IPS-20b (cell line): Measurements from ENCODE around the gene CCDC88A.
"Not testable (repeated sequence)": the region's sequence is repeated elsewhere in the genome, so short reads cannot be mapped to it uniquely, and the experiment has no call there.

Source experiments
- H3K27ac ChIP-seq: one replicate; pipeline ENCODE4 v1.5.1; 2013; ENCODE audit warnings: low read length
- H3K27me3 ChIP-seq: 2 replicates; pipeline ENCODE4 v1.6.1; 2013; ENCODE audit warnings: mild to moderate bottlenecking, low read length, inconsistent platforms; ENCODE audit not compliant: insufficient read depth
- H3K36me3 ChIP-seq: 2 replicates; pipeline ENCODE4 v1.6.1; 2013; ENCODE audit warnings: low read depth, mild to moderate bottlenecking, inconsistent platforms, low read length, moderate library complexity; ENCODE audit not compliant: insufficient read depth
- H3K4me1 ChIP-seq: 2 replicates; pipeline ENCODE4 v1.6.1; 2013; ENCODE audit warnings: mild to moderate bottlenecking, control low read depth, inconsistent platforms, low read length, moderate library complexity; ENCODE audit not compliant: insufficient read depth
- H3K4me3 ChIP-seq: 2 replicates; pipeline ENCODE4 v1.5.1; 2013; ENCODE audit warnings: mild to moderate bottlenecking, low read length, inconsistent platforms
- H3K9ac ChIP-seq: 2 replicates; pipeline ENCODE4 v1.6.1; 2013; ENCODE audit warnings: low read depth, mild to moderate bottlenecking, inconsistent platforms, low read length, moderate library complexity
- H3K9me3 ChIP-seq: 2 replicates; pipeline ENCODE4 v1.6.1; 2013; ENCODE audit warnings: mild to moderate bottlenecking, low read depth, low read length, inconsistent platforms; ENCODE audit not compliant: insufficient read depth

The CCDC88A gene

GRCh38 chr2:55419679-55420438 is at the start of gene CCDC88A:
CCDC88A (minus strand) TSS chr2:55419856; CDS start chr2:55419079, 777 bp downstream.
- peak within 1 kb of the TSS; percentile 83 for H3K4me3 ChIP-seq
- H3K27ac ChIP-seq = peak within 1 kb of the TSS; percentile 57
- H3K27me3 ChIP-seq = no peaks in the 10 kb centered on the region
- H3K9ac ChIP-seq = peak within 1 kb of the TSS; percentile 86
- 0 out of 2 replicates have a peak, but pooled peaks cover 3% of the 10 kb centered on the region for H3K4me1 ChIP-seq
- peaks cover 8% of the 10 kb centered on the region; the same call in 1 of the 2 replicates for H3K36me3 ChIP-seq
- H3K9me3 ChIP-seq = no peaks in the 10 kb centered on the region

- Histone ChIP-seq H3K36me3 (no peaks in the 10 kb centered on the region), H3K27me3 (no peaks in the 10 kb centered on the region), H3K9me3 (peaks cover 11% of the 10 kb centered on the region), H3K27ac (no peak overlapping the region), H3K4me1 (no peaks in the 10 kb centered on the region), H3K4me3 (no peak overlapping the region), H3K9ac (no peak overlapping the region)
Measured at GRCh38 chr2:55461679-55462078, 42.0 kb upstream of the CCDC88A start.

- Histone ChIP-seq H3K27me3 (no peaks in the 10 kb centered on the region), H3K4me1 (no peaks in the 10 kb centered on the region), H3K4me3 (no peak overlapping the region), H3K27ac (no peak overlapping the region), H3K9ac (no peak overlapping the region), H3K9me3 (peaks cover 11% of the 10 kb centered on the region), H3K36me3 (no peaks in the 10 kb centered on the region)
Measured at GRCh38 chr2:55460562-55460961, 40.9 kb upstream of the CCDC88A start.

- Histone ChIP-seq H3K36me3 (no peaks in the 10 kb centered on the region), H3K27ac (no peak overlapping the region), H3K4me3 (no peak overlapping the region)
Measured at GRCh38 chr2:55459714-55460274, 40.1 kb upstream of the CCDC88A start.

GRCh38 chr2:55459279-55459678 is 39.6 kb upstream of the CCDC88A start:
- H3K27ac ChIP-seq = no peak overlapping the region
- H3K4me3 ChIP-seq = no peak overlapping the region
- no peaks in the 10 kb centered on the region for H3K36me3 ChIP-seq
- peaks cover 11% of the 10 kb centered on the region for H3K9me3 ChIP-seq
- no peaks in the 10 kb centered on the region for H3K4me1 ChIP-seq
- H3K9ac ChIP-seq = no peak overlapping the region
- no peaks in the 10 kb centered on the region for H3K27me3 ChIP-seq

More at GRCh38 chr2:55459714-55460274, 40.1 kb upstream of the CCDC88A start:
- H3K4me1 ChIP-seq = no peaks in the 10 kb centered on the region
- peaks cover 11% of the 10 kb centered on the region for H3K9me3 ChIP-seq
- no peaks in the 10 kb centered on the region for H3K27me3 ChIP-seq
- H3K9ac ChIP-seq = no peak overlapping the region

DNA sequence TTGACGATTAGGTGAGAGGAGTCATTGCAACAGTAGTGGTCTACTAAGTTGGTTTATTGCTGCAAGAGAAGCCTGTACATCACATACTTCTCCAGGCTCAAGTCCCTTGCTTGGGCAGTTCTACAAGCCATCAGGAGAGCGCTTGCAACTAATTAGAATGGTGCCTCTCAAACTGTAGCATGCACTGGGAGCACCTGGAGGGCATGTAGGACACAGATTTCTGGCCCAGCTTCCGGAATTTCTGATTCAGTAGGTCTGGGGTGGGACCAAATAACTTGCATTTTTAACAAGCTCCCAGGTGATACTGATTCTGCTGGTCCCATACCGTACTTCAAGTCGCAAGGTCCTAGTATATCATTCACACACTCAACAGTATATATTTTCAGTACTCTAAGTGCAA is 34.5 kb upstream of the CCDC88A start:
- no peaks in the 10 kb centered on the region for H3K27me3 ChIP-seq
- no peak overlapping the region for H3K27ac ChIP-seq
- no peaks in the 10 kb centered on the region for H3K4me1 ChIP-seq
- no peaks in the 10 kb centered on the region for H3K36me3 ChIP-seq
- no peak overlapping the region for H3K9ac ChIP-seq
- H3K9me3 ChIP-seq = no peaks in the 10 kb centered on the region
- H3K4me3 ChIP-seq = no peak overlapping the region

GRCh38 chr2:55452879-55453278 is 33.2 kb upstream of the CCDC88A start:
- H3K4me1 ChIP-seq = no peaks in the 10 kb centered on the region
- no peak overlapping the region for H3K9ac ChIP-seq
- H3K27me3 ChIP-seq = no peaks in the 10 kb centered on the region
- no peak overlapping the region for H3K27ac ChIP-seq
- no peaks in the 10 kb centered on the region for H3K9me3 ChIP-seq
- H3K36me3 ChIP-seq = no peaks in the 10 kb centered on the region
- no peak overlapping the region for H3K4me3 ChIP-seq

- Histone ChIP-seq H3K36me3 (no peaks in the 10 kb centered on the region), H3K9me3 (no peaks in the 10 kb centered on the region), H3K4me1 (no peaks in the 10 kb centered on the region), H3K9ac (no peak overlapping the region), H3K27ac (no peak overlapping the region), H3K4me3 (no peak overlapping the region), H3K27me3 (no peaks in the 10 kb centered on the region)
Measured at GRCh38 chr2:55451699-55452098, 32.0 kb upstream of the CCDC88A start.

- H3K9ac ChIP-seq, H3K4me3 ChIP-seq, H3K9me3 ChIP-seq, H3K27me3 ChIP-seq, H3K36me3 ChIP-seq, H3K27ac ChIP-seq, H3K4me1 ChIP-seq: not testable (repeated sequence)
Measured at GRCh38 chr2:55450014-55450413, 30.4 kb upstream of the CCDC88A start.

DNA sequence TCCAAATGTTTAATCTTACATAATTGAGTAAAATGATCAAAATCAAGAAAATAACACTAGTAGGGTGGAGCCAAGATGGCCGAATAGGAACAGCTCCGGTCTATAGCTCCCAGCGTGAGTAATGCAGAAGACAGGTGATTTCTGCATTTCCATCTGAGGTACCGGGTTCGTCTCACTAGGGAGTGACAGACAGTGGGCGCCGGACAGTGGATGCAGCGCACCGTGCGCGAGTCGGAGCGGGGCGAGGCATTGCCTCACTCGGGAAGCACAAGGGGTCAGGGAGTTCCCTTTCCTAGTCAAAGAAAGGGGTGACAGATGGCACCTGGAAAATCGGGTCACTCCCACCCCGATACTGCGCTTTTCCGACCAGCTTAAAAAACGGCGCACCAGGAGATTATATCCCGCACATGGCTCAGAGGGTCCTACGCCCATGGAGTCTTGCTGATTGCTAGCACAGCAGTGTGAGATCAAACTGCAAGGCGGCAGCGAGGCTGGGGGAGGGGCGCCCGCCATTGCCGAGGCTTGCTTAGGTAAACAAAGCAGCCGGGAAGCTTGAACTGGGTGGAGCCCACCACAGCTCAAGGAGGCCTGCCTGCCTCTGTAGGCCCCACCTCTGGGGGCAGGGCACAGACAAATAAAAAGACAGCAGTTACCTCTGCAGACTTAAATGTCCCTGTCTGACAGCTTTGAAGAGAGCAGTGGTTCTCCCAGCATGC is 22.5 kb upstream of the CCDC88A start:
- H3K9ac ChIP-seq, H3K4me1 ChIP-seq, H3K36me3 ChIP-seq, H3K27me3 ChIP-seq, H3K27ac ChIP-seq, H3K4me3 ChIP-seq: not testable (repeated sequence)
- H3K9me3 ChIP-seq = peaks cover 13% of the 10 kb centered on the region

DNA sequence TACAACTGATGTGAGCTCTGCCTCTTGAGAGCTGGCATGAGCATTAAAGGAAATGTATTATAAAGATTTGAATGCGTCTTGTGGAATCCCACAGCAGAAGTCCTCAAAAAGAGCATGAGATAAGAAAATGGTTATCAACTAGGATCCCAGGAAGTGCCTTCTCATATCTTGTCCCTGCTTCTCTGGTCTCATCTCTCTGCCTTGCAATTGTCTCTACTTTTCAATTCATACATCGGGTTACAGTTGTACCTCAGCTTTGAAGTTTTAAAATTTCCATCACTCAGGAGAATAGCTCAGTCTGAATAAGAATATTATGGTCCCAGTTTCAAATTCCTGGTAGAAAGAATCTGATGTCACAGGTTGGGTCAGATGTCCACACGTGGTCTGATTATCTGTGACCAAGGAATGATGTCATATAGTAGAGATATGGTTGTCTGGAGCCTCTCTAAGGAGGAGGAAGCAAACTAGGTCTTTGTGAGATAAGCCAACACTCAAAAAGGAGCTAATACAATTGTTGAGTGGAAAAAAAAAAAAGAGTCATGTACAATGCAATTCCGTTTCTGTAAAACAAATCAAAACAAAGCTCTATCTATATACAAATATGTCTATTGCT is 21.7 kb upstream of the CCDC88A start:
- Histone ChIP-seq H3K4me3 (no peak overlapping the region), H3K27me3 (no peaks in the 10 kb centered on the region), H3K9ac (no peak overlapping the region), H3K4me1 (no peaks in the 10 kb centered on the region), H3K27ac (no peak overlapping the region), H3K36me3 (no peaks in the 10 kb centered on the region), H3K9me3 (peaks cover 13% of the 10 kb centered on the region)
